ENCODE results near the gene LINGO4.

LINGO4 gene

GRCh38 chr1:151834239-151834638 is 29.0 kb upstream of the LINGO4 start:
- H3K27ac ChIP-seq = 0 out of 2 replicates have a peak overlapping the region, but pooled peaks have one; percentile 74
- TF ChIP-seq CTCF (IDR thresholded peaks at IDR 0.05) (no peak), ZFX (IDR thresholded peaks at IDR 0.05; ENCODE audit: borderline replicate concordance) (no peak)

- TF ChIP-seq ZFX (IDR thresholded peaks at IDR 0.05; ENCODE audit: borderline replicate concordance) (no peak), CTCF (IDR thresholded peaks at IDR 0.05) (no peak)
- peak overlapping the region; percentile 74; the same call in 1 of the 2 replicates for H3K27ac ChIP-seq
Observed at GRCh38 chr1:151833172-151833900, 28.1 kb upstream of the LINGO4 start.

- TF ChIP-seq CTCF (IDR thresholded peaks at IDR 0.05) (no peak), ZFX (IDR thresholded peaks at IDR 0.05; ENCODE audit: borderline replicate concordance) (no peak)
- peak overlapping the region; percentile 74 for H3K27ac ChIP-seq
Observed at GRCh38 chr1:151832318-151832980, 27.2 kb upstream of the LINGO4 start.

GRCh38 chr1:151831605-151832004 is 26.4 kb upstream of the LINGO4 start, which contains the start of gene RORC:
Gene RORC (minus strand): TSS chr1:151831802. CDS start chr1:151831764, 38 bp downstream.
- no peak for TF ChIP-seq CTCF (IDR thresholded peaks at IDR 0.05)
- no peak for TF ChIP-seq ZFX (IDR thresholded peaks at IDR 0.05; ENCODE audit: borderline replicate concordance)
- peak within 1 kb of the TSS; percentile 74 for H3K27ac ChIP-seq

GRCh38 chr1:151831256-151831591 is 26.0 kb upstream of the LINGO4 start:
- peak overlapping the region; percentile 74 for H3K27ac ChIP-seq
- TF ChIP-seq CTCF (IDR thresholded peaks at IDR 0.05) (no peak), ZFX (IDR thresholded peaks at IDR 0.05; ENCODE audit: borderline replicate concordance) (no peak)

GRCh38 chr1:151830055-151830454 is 24.8 kb upstream of the LINGO4 start:
- no peak overlapping the region for H3K27ac ChIP-seq
- no peak for TF ChIP-seq ZFX (IDR thresholded peaks at IDR 0.05; ENCODE audit: borderline replicate concordance)
- TF ChIP-seq CTCF (IDR thresholded peaks at IDR 0.05) = no peak
